ES-I3 (cell line): ENCODE measurements around the gene PHACTR3.
"Not testable (repeated sequence)": the region's sequence is repeated elsewhere in the genome, so short reads cannot be mapped to it uniquely, and the experiment has no call there.

ENCODE experiments used
- H3K36me3 ChIP-seq: 2 replicates; pipeline ENCODE4 v1.6.1; 2013; ENCODE audit warnings: mild to moderate bottlenecking, low read length, control low read depth, moderate library complexity; ENCODE audit not compliant: insufficient read depth
- H3K4me1 ChIP-seq: 2 replicates; pipeline ENCODE4 v1.6.1; 2013; ENCODE audit warnings: mild to moderate bottlenecking, control low read depth, low read length; ENCODE audit not compliant: insufficient read depth
- H3K9ac ChIP-seq: 2 replicates; pipeline ENCODE4 v1.6.1; 2013; ENCODE audit warnings: low read depth, mild to moderate bottlenecking, low read length, moderate library complexity
- H3K9me3 ChIP-seq: 2 replicates; pipeline ENCODE4 v1.6.1; 2013; ENCODE audit warnings: mild to moderate bottlenecking, low read length, moderate library complexity; ENCODE audit not compliant: control insufficient read depth, insufficient read depth

PHACTR3 gene

GRCh38 chr20:59866338-59866737 is 262.0 kb downstream of the PHACTR3 start:
- no peaks in the 10 kb centered on the region for H3K9me3 ChIP-seq
- no peak overlapping the region for H3K9ac ChIP-seq
- H3K36me3 ChIP-seq = no peaks in the 10 kb centered on the region
- H3K4me1 ChIP-seq = no peaks in the 10 kb centered on the region

GRCh38 chr20:59871096-59871495 is 266.8 kb downstream of the PHACTR3 start:
- Histone ChIP-seq H3K9me3 (no peaks in the 10 kb centered on the region), H3K36me3 (no peaks in the 10 kb centered on the region), H3K4me1 (no peaks in the 10 kb centered on the region), H3K9ac (no peak overlapping the region)

- Histone ChIP-seq H3K36me3 (no peaks in the 10 kb centered on the region), H3K9me3 (no peaks in the 10 kb centered on the region), H3K9ac (no peak overlapping the region), H3K4me1 (no peaks in the 10 kb centered on the region)
Observed at GRCh38 chr20:59873409-59873808, 269.1 kb downstream of the PHACTR3 start.

GRCh38 chr20:59880198-59880597 is 275.9 kb downstream of the PHACTR3 start:
- Histone ChIP-seq H3K36me3 (no peaks in the 10 kb centered on the region), H3K4me1 (no peaks in the 10 kb centered on the region), H3K9ac (no peak overlapping the region), H3K9me3 (no peaks in the 10 kb centered on the region)

GRCh38 chr20:59884494-59884893 is 280.2 kb downstream of the PHACTR3 start:
- Histone ChIP-seq H3K36me3 (no peaks in the 10 kb centered on the region), H3K4me1 (no peaks in the 10 kb centered on the region), H3K9me3 (no peaks in the 10 kb centered on the region), H3K9ac (no peak overlapping the region)

- no peaks in the 10 kb centered on the region for H3K4me1 ChIP-seq
- no peaks in the 10 kb centered on the region for H3K36me3 ChIP-seq
- H3K9ac ChIP-seq = no peak overlapping the region
- H3K9me3 ChIP-seq = no peaks in the 10 kb centered on the region
Observed at GRCh38 chr20:59888050-59888449, 283.7 kb downstream of the PHACTR3 start.

- H3K9me3 ChIP-seq, H3K4me1 ChIP-seq, H3K36me3 ChIP-seq, H3K9ac ChIP-seq: not testable (repeated sequence)
Observed at GRCh38 chr20:59890035-59890434, 285.7 kb downstream of the PHACTR3 start.

- H3K36me3 ChIP-seq = no peaks in the 10 kb centered on the region
- no peaks in the 10 kb centered on the region for H3K9me3 ChIP-seq
Observed at GRCh38 chr20:59891581-59891980, 287.2 kb downstream of the PHACTR3 start.

GRCh38 chr20:59895908-59896307 is 291.6 kb downstream of the PHACTR3 start:
- Histone ChIP-seq H3K36me3 (no peaks in the 10 kb centered on the region), H3K9me3 (no peaks in the 10 kb centered on the region), H3K9ac (no peak overlapping the region), H3K4me1 (no peaks in the 10 kb centered on the region)

More at GRCh38 chr20:59891581-59891980, 287.2 kb downstream of the PHACTR3 start:
- H3K4me1 ChIP-seq = no peaks in the 10 kb centered on the region
- H3K9ac ChIP-seq = no peak overlapping the region
